Left ventricle myocardium inferior (tissue), 1 donor: ENCODE data around the gene KRT7. TPM values are rescaled to one million over a fixed set of nuclear protein-coding genes. Genes with fewer than 3 reads are reported as not detected.

Experiments
- DNase-seq: peaks from one replicate; pipeline ENCODE4 v3.0.0-alpha.2; 2020
- H3K27ac ChIP-seq: fragments of 200-600 bp; replicated peaks from 2 replicates; pipeline ENCODE4 v1.8.0; 2021
- H3K27me3 ChIP-seq: fragments of 200-600 bp; 2 replicates; pipeline ENCODE4 v1.8.0; 2021; ENCODE audit warnings: low read depth
- H3K36me3 ChIP-seq: fragments of 200-600 bp; 2 replicates; pipeline ENCODE4 v1.8.0; 2021
- H3K4me1 ChIP-seq: fragments of 200-600 bp; 2 replicates; pipeline ENCODE4 v1.8.0; 2021
- H3K4me3 ChIP-seq: fragments of 200-600 bp; 2 replicates; pipeline ENCODE4 v1.8.0; 2021; ENCODE audit warnings: mild to moderate bottlenecking, moderate library complexity
- H3K9me3 ChIP-seq: fragments of 200-600 bp; replicated peaks from 2 replicates; pipeline ENCODE4 v1.8.0; 2021
- CTCF ChIP-seq: fragments of 200-600 bp; IDR thresholded peaks from 2 replicates; pipeline ENCODE4 v1.8.0; 2021; ENCODE audit warnings: antibody characterized with exemption, mild to moderate bottlenecking, borderline replicate concordance
- intact Hi-C: fragments of 100-400 bp; cut with micrococcal nuclease; formaldehyde crosslinking; loops from one replicate; pipeline ENCODE4 v1.11.0; 2022
- total RNA-seq: library from RNA; stranded (reverse); fragmentation: NEBNext Ultra II Directional; extraction: Animal tissue kit (Norgen Biotek cat#: 25700); gene quantifications from one replicate; pipeline ENCODE4 v1.2.1, GENCODE V29; 2021
- donor health status: DM: no; HTN: yes; CAD: no; lungs with severe emphysema.

KRT7 gene
- total RNA-seq, 1 donor from 2014 or later = not detected

- Histone ChIP-seq H3K4me3 (no peak overlapping the region), H3K27ac (no peak overlapping the region), H3K4me1 (peaks cover 27% of the 10 kb centered on the region), H3K9me3 (no peaks in the 10 kb centered on the region), H3K27me3 (peaks cover 25% of the 10 kb centered on the region), H3K36me3 (no peaks in the 10 kb centered on the region)
- intact Hi-C loops = no loop called here
- no peak for DNase-seq
- TF ChIP-seq CTCF = no peak
Observed at GRCh38 chr12:52208424-52209165, 24.4 kb upstream of the KRT7 start.

GRCh38 chr12:52209321-52209720, 23.7 kb upstream of the KRT7 start:
- Histone ChIP-seq H3K4me1 (peaks cover 26% of the 10 kb centered on the region), H3K27ac (no peak overlapping the region), H3K36me3 (no peaks in the 10 kb centered on the region), H3K27me3 (peaks cover 28% of the 10 kb centered on the region), H3K4me3 (no peak overlapping the region), H3K9me3 (no peaks in the 10 kb centered on the region)
- intact Hi-C loops = no loop called here
- DNase-seq = no peak
- no peak for TF ChIP-seq CTCF

GRCh38 chr12:52210186-52210924, 22.7 kb upstream of the KRT7 start:
- H3K4me3 ChIP-seq = no peak overlapping the region
- H3K27me3 ChIP-seq = peaks cover 33% of the 10 kb centered on the region
- peaks cover 26% of the 10 kb centered on the region for H3K4me1 ChIP-seq
- no peak overlapping the region for H3K27ac ChIP-seq
- TF ChIP-seq CTCF = no peak
- no peaks in the 10 kb centered on the region for H3K9me3 ChIP-seq
- DNase-seq = no peak
- intact Hi-C loops = no loop called here
- H3K36me3 ChIP-seq = no peaks in the 10 kb centered on the region

- no peak for TF ChIP-seq CTCF
- Histone ChIP-seq H3K27ac (no peak overlapping the region), H3K27me3 (peaks cover 33% of the 10 kb centered on the region), H3K36me3 (no peaks in the 10 kb centered on the region), H3K9me3 (no peaks in the 10 kb centered on the region), H3K4me3 (no peak overlapping the region), H3K4me1 (peaks cover 21% of the 10 kb centered on the region)
- intact Hi-C loops = no loop called here
- no peak for DNase-seq
Observed at GRCh38 chr12:52210925-52211650, 22.0 kb upstream of the KRT7 start.

GRCh38 chr12:52211716-52212585, 21.1 kb upstream of the KRT7 start:
- peak; percentile 13 for DNase-seq
- no peak for TF ChIP-seq CTCF
- Histone ChIP-seq H3K9me3 (no peaks in the 10 kb centered on the region), H3K27me3 (peaks cover 33% of the 10 kb centered on the region), H3K27ac (no peak overlapping the region), H3K36me3 (no peaks in the 10 kb centered on the region), H3K4me3 (no peak overlapping the region), H3K4me1 (peaks cover 20% of the 10 kb centered on the region)
- intact Hi-C loops = no loop called here
